NCI-H1417 (cell line): ENCODE results near the gene SGCA.

ENCODE experiments used
- DNase-seq, 3 experiments: peaks; one replicate each; lab custom pipeline; 2025; lab: John Stamatoyannopoulos, UW

SGCA gene

GRCh38 chr17:50209472-50210239, 43.9 kb downstream of the SGCA start:
- no peak for DNase-seq

- no peak for DNase-seq
Measured at GRCh38 chr17:50210240-50211225, 44.7 kb downstream of the SGCA start.

- no peak for DNase-seq
Measured at GRCh38 chr17:50211249-50212120, 45.7 kb downstream of the SGCA start.

GRCh38 chr17:50212121-50212843, 46.5 kb downstream of the SGCA start:
- no peak for DNase-seq

- peak in 1 of 3 experiments; percentile 8 for DNase-seq
Measured at GRCh38 chr17:50213026-50214022, 47.5 kb downstream of the SGCA start.

- DNase-seq = no peak
Measured at GRCh38 chr17:50214976-50215760, 49.4 kb downstream of the SGCA start.

GRCh38 chr17:50217591-50217990, 51.8 kb downstream of the SGCA start:
- no peak for DNase-seq

- no peak for DNase-seq
Measured at GRCh38 chr17:50218071-50218759, 52.4 kb downstream of the SGCA start.

- no peak for DNase-seq
Measured at GRCh38 chr17:50218771-50219315, 53.0 kb downstream of the SGCA start.

GRCh38 chr17:50219342-50219741, 53.5 kb downstream of the SGCA start:
- no peak for DNase-seq

- no peak for DNase-seq
Measured at GRCh38 chr17:50219939-50220465, 54.2 kb downstream of the SGCA start.

GRCh38 chr17:50220811-50221210, 55.0 kb downstream of the SGCA start:
- no peak for DNase-seq

- no peak for DNase-seq
Measured at GRCh38 chr17:50221266-50221863, 55.6 kb downstream of the SGCA start.

GRCh38 chr17:50221864-50222545, 56.2 kb downstream of the SGCA start:
- DNase-seq = no peak

GRCh38 chr17:50222922-50223321, 57.1 kb downstream of the SGCA start:
- DNase-seq = no peak
